PFSK-1 (cell line): ENCODE results near the gene MPST.

Source experiments
- FOXP2 ChIP-seq: optimal IDR thresholded peaks from 2 replicates; pipeline ENCODE3; 2011; ENCODE audit warnings: borderline replicate concordance, control low read depth, inconsistent platforms; ENCODE audit not compliant: insufficient read depth; ENCODE audit errors: extremely low read length, extremely low read depth
- POLR2AphosphoS5 ChIP-seq: IDR thresholded peaks from 2 replicates; pipeline ENCODE4 v1.6.1; 2012; ENCODE audit warnings: low read depth, mild to moderate bottlenecking, control low read depth, low read length, moderate library complexity
- SIN3A ChIP-seq: IDR thresholded peaks from 2 replicates; pipeline ENCODE4 v1.6.1; 2012; ENCODE audit warnings: mild to moderate bottlenecking, low read length, moderate library complexity, borderline replicate concordance; ENCODE audit not compliant: insufficient read depth
- TAF1 ChIP-seq: IDR thresholded peaks from 2 replicates; pipeline ENCODE4 v1.6.1; 2012; ENCODE audit warnings: low read length, control low read depth, borderline replicate concordance; ENCODE audit not compliant: insufficient read depth
- TF ChIP-seq, protein P1 (sequence below), 2 experiments: IDR thresholded peaks; 2 replicates each; pipeline versions ENCODE4 v1.6.1 to v1.8.0; 2011 to 2012; ENCODE audit warnings: low read depth in 2 of 2, low read length in 2 of 2, control low read depth in 1 of 2, inconsistent platforms in 1 of 2, mild to moderate bottlenecking in 1 of 2, moderate library complexity in 1 of 2; ENCODE audit not compliant: insufficient read depth in 1 of 2

MPST gene

DNA sequence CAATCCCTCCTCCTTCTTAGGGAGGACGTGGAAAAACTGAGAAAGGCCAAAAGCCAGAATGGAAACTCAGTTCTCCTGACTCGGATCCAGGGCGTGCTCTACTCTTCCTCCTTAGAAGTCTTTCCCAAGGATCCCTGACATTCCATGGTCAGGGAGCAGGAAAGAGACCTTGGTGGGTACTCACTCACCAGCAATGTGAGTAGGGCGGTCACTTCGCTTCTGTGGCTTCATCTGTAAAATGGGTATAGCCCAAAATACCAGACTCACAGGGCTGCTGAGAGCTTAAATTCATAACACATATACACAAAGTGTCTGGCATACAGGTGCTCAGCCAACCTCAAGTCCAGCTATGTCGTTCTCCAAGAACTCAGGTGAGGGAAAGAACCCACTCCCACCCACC is 31.4 kb downstream of the MPST start:
- TF ChIP-seq SIN3A (no peak), FOXP2 (no peak), TAF1 (no peak), POLR2AphosphoS5 (no peak)
- TF ChIP-seq, protein P1, sequence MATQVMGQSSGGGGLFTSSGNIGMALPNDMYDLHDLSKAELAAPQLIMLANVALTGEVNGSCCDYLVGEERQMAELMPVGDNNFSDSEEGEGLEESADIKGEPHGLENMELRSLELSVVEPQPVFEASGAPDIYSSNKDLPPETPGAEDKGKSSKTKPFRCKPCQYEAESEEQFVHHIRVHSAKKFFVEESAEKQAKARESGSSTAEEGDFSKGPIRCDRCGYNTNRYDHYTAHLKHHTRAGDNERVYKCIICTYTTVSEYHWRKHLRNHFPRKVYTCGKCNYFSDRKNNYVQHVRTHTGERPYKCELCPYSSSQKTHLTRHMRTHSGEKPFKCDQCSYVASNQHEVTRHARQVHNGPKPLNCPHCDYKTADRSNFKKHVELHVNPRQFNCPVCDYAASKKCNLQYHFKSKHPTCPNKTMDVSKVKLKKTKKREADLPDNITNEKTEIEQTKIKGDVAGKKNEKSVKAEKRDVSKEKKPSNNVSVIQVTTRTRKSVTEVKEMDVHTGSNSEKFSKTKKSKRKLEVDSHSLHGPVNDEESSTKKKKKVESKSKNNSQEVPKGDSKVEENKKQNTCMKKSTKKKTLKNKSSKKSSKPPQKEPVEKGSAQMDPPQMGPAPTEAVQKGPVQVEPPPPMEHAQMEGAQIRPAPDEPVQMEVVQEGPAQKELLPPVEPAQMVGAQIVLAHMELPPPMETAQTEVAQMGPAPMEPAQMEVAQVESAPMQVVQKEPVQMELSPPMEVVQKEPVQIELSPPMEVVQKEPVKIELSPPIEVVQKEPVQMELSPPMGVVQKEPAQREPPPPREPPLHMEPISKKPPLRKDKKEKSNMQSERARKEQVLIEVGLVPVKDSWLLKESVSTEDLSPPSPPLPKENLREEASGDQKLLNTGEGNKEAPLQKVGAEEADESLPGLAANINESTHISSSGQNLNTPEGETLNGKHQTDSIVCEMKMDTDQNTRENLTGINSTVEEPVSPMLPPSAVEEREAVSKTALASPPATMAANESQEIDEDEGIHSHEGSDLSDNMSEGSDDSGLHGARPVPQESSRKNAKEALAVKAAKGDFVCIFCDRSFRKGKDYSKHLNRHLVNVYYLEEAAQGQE (IDR thresholded peaks at IDR 0.05; ENCODE audit: insufficient read depth in 1 of 2, low read depth in 2 of 2, low read length in 2 of 2), result no peak

DNA sequence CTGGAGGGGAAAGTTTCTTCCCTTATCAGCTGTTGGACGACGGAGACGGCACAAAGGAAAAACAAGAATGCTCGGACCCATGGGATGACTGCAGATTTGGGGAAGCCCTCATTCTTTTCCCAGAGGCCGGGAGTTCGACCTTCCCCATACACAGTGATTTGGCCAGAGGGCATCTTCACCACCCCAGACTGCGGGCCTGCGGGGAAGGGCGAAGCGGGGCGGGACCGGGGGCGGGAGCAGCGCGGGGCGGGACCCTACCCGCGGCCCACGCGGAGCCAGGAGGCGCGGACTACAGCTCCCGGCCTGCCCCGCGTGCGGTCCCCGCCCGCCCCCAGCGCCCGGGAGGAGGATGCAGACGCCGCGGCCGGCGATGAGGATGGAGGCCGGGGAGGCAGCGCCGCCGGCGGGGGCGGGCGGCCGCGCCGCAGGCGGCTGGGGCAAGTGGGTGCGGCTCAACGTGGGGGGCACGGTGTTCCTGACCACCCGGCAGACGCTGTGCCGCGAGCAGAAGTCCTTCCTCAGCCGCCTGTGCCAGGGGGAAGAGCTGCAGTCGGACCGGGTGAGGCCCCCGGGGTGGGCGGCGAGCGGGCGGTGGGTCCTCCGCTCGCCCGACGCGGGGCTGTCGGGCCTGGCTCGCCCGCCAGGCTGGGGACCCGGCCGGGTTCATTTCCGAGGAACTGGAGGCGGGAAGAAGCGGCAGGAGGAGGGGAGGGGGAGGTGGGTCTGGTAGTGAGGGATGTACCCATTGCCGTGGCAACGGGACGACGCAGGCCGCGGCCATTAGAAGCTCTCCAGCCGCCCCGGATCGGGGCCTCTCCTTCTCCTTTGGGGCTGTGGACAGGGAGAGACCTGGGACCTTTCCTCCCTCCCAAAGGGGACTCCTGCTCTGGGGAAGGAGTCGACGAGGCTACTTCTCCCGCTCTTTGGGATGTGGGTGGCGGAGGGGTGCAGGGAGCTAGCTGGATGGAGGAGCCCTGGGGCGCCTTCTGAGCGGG is 32.1 kb downstream of the MPST start, which contains the start of gene KCTD17:
Gene KCTD17 (plus strand): TSS at position 352 of the 995 bp plus-strand sequence. CDS start 19 bp downstream, at position 371.
- TF ChIP-seq FOXP2, result peak; percentile 39
- no peak for TF ChIP-seq SIN3A

DNA sequence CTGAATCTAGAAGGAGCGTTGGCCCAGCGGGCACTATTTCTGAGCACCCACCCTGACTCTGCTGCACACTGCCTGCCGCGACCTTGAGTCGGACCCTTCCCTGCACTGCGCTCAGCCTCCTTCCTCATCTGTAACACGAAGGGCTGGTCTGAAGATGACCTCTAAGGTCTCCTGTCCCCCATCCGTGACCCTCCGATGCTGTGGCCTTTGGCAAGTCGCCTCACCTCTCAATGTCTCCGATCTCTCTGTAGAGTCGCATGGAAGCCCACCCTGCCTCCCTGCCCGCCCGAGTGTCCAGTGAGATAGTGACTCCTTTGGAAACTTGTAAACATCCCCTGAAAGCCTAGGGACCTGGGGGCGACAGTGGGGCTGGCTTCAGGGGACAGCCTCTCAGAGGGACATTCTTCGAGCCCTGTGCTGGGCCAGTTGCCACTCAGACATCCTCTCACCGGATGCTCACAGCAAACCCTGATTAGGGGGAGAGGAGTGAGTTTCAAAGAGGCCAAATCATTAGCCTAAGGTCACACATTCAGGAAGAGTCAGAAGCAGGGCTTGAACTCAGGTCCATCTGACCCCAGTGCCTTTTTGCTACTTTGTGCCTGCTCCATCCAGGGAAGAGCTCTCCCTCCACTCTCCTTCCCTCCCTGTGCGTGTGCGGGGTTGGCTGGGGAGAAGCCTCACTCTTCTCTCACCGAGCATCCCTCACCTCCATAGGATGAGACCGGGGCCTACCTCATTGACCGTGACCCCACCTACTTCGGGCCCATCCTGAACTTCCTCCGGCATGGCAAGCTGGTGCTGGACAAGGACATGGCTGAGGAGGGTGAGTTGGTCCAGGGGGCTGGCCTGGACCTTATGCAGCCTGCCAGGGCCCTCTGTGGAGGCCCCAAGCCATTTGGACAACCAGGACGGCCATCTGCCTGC is 33.1 kb downstream of the MPST start:
- no peak for TF ChIP-seq POLR2AphosphoS5

DNA sequence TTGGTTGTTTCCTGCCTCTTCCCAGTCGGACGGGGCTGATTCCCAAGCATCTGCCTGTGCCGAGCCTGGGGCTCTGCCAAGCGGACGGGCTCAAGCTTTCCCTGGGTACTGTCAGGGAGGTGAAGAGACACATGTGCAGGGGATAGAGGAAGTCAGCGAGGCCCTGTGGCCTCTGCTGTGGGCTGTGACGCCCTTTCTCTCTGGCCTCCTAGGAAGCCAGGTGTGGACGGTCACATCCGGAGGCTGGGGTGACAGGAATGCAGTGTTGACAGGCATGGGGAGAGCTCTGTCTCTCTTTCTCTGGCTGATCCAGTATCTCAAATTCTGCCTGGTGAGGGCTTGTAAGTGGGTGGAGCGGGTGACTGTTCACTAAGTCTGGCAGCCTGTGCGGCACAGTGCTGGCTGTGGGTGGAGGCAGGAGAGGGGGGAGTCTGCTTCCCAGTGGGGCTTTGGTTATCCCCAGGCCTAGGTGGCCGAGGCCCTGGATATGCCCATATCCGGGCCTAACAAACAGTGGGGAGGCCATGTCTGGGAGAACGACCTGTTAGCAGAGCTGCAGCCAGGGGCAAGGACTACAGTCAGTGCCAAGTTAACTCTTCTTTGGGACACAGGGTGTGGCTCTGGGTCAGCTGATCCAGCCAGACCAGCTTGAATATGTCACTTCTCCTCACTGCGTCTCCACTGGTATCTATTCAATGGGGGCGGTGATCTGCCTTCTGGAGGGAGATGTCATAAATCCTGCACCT is 33.9 kb downstream of the MPST start:
- TF ChIP-seq, protein P1 (IDR thresholded peaks at IDR 0.05; ENCODE audit: insufficient read depth in 1 of 2, low read depth in 2 of 2, low read length in 2 of 2), result no peak
- TF ChIP-seq SIN3A (no peak), FOXP2 (no peak), POLR2AphosphoS5 (no peak), TAF1 (no peak)

DNA sequence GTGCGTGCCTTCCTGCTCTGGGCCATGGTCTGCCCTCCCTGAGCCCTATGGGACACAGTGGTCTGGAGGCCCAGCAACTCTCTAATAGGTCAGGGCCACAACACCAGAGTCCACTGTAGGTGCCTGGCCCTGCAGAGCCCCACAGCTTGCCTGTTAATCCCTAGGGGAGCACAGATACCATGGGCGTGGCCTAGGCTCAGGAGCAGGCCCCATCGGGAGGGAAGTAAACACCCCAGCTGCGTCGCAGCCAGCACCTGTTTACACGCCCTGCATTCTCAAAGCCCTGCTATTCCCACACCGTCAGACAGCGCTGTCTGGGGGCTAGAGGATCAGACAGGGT is 34.5 kb downstream of the MPST start:
- TF ChIP-seq POLR2AphosphoS5 (no peak), SIN3A (no peak), TAF1 (no peak), FOXP2 (no peak)
- TF ChIP-seq, protein P1 (IDR thresholded peaks at IDR 0.05; ENCODE audit: insufficient read depth in 1 of 2, low read depth in 2 of 2, low read length in 2 of 2), result no peak
